ENCODE results near the gene PTCH2.
A peak's percentile ranks its signal among the peaks of the same experiment; 100 is the strongest.

PTCH2 gene, protein sequence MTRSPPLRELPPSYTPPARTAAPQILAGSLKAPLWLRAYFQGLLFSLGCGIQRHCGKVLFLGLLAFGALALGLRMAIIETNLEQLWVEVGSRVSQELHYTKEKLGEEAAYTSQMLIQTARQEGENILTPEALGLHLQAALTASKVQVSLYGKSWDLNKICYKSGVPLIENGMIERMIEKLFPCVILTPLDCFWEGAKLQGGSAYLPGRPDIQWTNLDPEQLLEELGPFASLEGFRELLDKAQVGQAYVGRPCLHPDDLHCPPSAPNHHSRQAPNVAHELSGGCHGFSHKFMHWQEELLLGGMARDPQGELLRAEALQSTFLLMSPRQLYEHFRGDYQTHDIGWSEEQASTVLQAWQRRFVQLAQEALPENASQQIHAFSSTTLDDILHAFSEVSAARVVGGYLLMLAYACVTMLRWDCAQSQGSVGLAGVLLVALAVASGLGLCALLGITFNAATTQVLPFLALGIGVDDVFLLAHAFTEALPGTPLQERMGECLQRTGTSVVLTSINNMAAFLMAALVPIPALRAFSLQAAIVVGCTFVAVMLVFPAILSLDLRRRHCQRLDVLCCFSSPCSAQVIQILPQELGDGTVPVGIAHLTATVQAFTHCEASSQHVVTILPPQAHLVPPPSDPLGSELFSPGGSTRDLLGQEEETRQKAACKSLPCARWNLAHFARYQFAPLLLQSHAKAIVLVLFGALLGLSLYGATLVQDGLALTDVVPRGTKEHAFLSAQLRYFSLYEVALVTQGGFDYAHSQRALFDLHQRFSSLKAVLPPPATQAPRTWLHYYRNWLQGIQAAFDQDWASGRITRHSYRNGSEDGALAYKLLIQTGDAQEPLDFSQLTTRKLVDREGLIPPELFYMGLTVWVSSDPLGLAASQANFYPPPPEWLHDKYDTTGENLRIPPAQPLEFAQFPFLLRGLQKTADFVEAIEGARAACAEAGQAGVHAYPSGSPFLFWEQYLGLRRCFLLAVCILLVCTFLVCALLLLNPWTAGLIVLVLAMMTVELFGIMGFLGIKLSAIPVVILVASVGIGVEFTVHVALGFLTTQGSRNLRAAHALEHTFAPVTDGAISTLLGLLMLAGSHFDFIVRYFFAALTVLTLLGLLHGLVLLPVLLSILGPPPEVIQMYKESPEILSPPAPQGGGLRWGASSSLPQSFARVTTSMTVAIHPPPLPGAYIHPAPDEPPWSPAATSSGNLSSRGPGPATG

GRCh38 chr1:44842862-44843655 lies at the start of gene PTCH2:
PTCH2 (minus strand) TSS chr1:44843253; CDS start chr1:44842932, 321 bp downstream.
- Mint-ChIP-seq H3K4me3 (peak within 1 kb of the TSS; percentile 69), H3K36me3 (ENCODE audit: low read depth) (no peaks in the 10 kb centered on the region), H3K27me3 (peaks cover 31% of the 10 kb centered on the region), H3K27ac (no peak within 1 kb of the TSS), H3K9me3 (no peaks in the 10 kb centered on the region), H3K4me1 (ENCODE audit: low read depth) (peaks cover 5% of the 10 kb centered on the region)
- intact Hi-C loops (cut with micrococcal nuclease) = no loop called here

DNA sequence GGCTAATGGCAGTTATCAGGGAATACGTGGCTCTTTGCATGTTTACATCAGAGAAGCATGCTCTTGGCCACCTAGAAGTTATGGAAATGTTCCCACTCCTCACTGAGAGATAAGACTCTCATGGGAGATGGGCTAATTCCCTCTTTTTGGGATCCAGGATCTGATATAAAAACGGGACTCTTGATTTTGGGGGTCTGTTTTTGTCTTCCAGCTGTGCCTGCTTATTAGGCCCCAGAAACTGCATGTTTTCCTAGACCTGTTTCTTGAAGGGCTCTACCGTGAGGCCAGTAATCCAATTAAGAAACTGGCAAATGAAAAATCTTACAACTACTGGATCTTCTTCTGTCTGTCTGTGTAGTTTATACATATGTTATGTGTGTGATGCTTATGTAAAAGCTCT lies 47.0 kb upstream of the PTCH2 start:
- Mint-ChIP-seq H3K27ac (no peak overlapping the region), H3K4me1 (ENCODE audit: low read depth) (no peaks in the 10 kb centered on the region), H3K36me3 (ENCODE audit: low read depth) (peaks cover 67% of the 10 kb centered on the region), H3K27me3 (no peaks in the 10 kb centered on the region), H3K4me3 (no peak overlapping the region), H3K9me3 (peaks cover 38% of the 10 kb centered on the region)
- intact Hi-C loops (cut with micrococcal nuclease) = no loop called here

- H3K4me3 Mint-ChIP-seq = no peak overlapping the region
- H3K9me3 Mint-ChIP-seq = peaks cover 36% of the 10 kb centered on the region
- no peaks in the 10 kb centered on the region for H3K27me3 Mint-ChIP-seq
- intact Hi-C loops (cut with micrococcal nuclease) = no loop called here
- no peaks in the 10 kb centered on the region for H3K4me1 Mint-ChIP-seq (ENCODE audit: low read depth)
- no peak overlapping the region for H3K27ac Mint-ChIP-seq
- H3K36me3 Mint-ChIP-seq (ENCODE audit: low read depth) = peaks cover 73% of the 10 kb centered on the region
These were observed 42.4 kb upstream of the PTCH2 start for GRCh38 chr1:44885406-44885805.

- no peak overlapping the region for H3K4me3 Mint-ChIP-seq
- H3K36me3 Mint-ChIP-seq (ENCODE audit: low read depth) = peaks cover 70% of the 10 kb centered on the region
- H3K27ac Mint-ChIP-seq = no peak overlapping the region
- no peaks in the 10 kb centered on the region for H3K27me3 Mint-ChIP-seq
- H3K9me3 Mint-ChIP-seq = peaks cover 33% of the 10 kb centered on the region
- intact Hi-C loops (cut with micrococcal nuclease) = no loop called here
- peaks cover 6% of the 10 kb centered on the region for H3K4me1 Mint-ChIP-seq (ENCODE audit: low read depth)
These were observed 41.7 kb upstream of the PTCH2 start for GRCh38 chr1:44884746-44885145.

DNA sequence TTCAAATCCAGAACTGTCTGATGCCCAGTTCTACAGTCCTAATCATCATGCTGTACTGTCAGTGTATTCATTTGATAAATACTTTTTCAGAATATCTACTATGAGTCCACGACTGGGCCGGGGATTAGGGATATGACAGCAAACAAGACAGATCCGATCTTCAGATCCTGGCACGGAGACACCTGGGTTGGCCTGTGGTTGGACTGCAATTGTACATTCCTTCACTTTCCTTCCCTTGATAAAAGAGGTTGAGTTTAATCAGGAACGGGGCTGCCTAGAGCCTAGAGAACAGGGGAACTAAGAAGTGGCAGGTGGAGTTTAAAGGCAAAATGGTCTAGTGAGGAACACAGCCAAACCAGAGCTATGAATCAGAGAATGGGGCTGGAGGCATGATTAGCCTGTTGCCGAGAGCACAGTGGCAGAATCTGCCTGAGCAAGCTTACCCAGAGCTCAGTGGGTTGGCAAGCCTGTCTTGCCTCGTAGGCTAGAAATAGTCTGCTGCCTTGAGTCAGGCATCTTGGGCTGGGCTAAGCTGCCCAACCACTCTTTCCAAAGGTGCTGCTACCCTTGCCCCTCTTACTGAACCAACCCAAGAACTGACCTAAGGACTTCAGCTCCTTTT lies 38.1 kb upstream of the PTCH2 start:
- H3K36me3 Mint-ChIP-seq (ENCODE audit: low read depth) = peaks cover 73% of the 10 kb centered on the region
- peaks cover 10% of the 10 kb centered on the region for H3K9me3 Mint-ChIP-seq
- H3K27me3 Mint-ChIP-seq = no peaks in the 10 kb centered on the region
- no peak overlapping the region for H3K4me3 Mint-ChIP-seq
- peaks cover 9% of the 10 kb centered on the region for H3K4me1 Mint-ChIP-seq (ENCODE audit: low read depth)
- intact Hi-C loops (cut with micrococcal nuclease) = no loop called here
- H3K27ac Mint-ChIP-seq = peak overlapping the region; percentile 13

DNA sequence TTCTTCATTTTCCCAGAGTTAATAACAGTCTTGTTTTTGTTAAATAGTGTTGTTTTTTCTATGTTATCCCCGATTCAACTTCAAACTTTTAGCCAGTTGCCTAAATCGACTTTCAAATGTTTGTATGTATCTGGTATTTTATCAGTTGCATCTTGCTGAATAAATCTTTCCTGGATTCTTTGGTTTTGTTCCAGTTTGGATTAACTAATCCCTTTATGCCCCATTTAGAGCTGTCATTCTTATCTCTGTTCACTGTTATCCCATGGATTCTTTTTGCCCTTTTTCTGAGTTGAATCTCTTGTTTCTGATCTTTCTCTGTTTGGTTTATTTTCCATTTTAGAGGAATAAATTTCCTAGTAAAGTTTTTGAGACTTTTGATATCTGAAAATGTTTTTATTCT lies 31.1 kb upstream of the PTCH2 start:
- Mint-ChIP-seq H3K27ac (no peak overlapping the region), H3K4me3 (no peak overlapping the region), H3K9me3 (no peaks in the 10 kb centered on the region), H3K36me3 (ENCODE audit: low read depth) (peaks cover 82% of the 10 kb centered on the region), H3K27me3 (no peaks in the 10 kb centered on the region), H3K4me1 (ENCODE audit: low read depth) (no peaks in the 10 kb centered on the region)
- intact Hi-C loops (cut with micrococcal nuclease) = no loop called here

DNA sequence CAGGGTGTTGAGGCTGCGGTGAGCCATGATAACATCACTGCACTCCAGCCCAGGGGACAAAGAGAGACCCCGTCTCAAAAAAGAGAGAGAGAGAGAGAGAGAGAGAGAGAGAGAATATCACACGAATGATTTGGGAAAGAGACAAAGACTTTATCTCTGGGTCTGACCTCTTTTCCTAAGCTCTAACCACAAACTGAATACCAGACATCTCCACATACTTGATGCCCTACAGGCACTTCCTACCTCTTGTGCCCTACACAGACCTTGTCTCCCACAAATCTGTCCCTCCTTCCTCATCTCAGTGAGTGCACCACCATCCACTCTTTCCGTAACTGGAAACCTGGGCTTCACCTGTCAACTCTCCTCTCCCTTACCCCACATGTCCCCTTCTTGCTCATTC lies 27.0 kb upstream of the PTCH2 start:
- Mint-ChIP-seq H3K4me3 (no peak overlapping the region), H3K4me1 (ENCODE audit: low read depth) (no peaks in the 10 kb centered on the region), H3K27ac (no peak overlapping the region), H3K9me3 (no peaks in the 10 kb centered on the region), H3K27me3 (no peaks in the 10 kb centered on the region), H3K36me3 (ENCODE audit: low read depth) (peaks cover 71% of the 10 kb centered on the region)
- intact Hi-C loops (cut with micrococcal nuclease) = no loop called here

GRCh38 chr1:44867801-44868200 lies 24.7 kb upstream of the PTCH2 start:
- Mint-ChIP-seq H3K36me3 (ENCODE audit: low read depth) (peaks cover 60% of the 10 kb centered on the region), H3K27ac (no peak overlapping the region), H3K4me1 (ENCODE audit: low read depth) (no peaks in the 10 kb centered on the region), H3K27me3 (no peaks in the 10 kb centered on the region), H3K4me3 (no peak overlapping the region), H3K9me3 (no peaks in the 10 kb centered on the region)
- intact Hi-C loops (cut with micrococcal nuclease) = no loop called here

DNA sequence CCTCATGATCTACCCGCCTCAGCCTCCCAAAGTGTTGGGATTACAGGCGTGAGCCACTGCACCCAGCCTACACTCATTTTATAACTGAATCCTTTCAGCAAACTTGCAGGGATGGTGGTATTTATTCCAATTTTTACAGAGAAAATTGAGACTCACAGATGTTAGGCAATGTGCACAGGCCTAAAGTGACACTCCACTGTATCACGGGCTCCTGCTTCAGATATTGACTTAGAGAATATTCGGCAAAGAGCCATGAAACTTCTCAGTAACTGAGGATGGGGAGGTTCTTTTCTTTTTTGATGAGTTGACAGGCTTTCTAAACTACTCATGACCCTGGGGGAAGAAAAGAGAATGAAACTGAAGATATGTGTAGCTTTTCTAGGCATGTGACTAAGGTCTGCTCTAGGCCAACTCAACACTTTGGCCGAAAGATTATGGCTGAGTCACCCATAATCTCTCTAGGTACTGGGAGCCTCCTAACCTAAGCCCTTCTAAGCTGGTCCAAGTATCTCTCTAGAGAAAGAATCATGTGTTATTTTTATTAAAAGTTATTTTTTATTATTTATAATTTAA lies 19.9 kb upstream of the PTCH2 start:
- no peak overlapping the region for H3K27ac Mint-ChIP-seq
- H3K36me3 Mint-ChIP-seq (ENCODE audit: low read depth) = peaks cover 30% of the 10 kb centered on the region
- intact Hi-C loops (cut with micrococcal nuclease) = no loop called here

GRCh38 chr1:44860891-44861425 lies 17.9 kb upstream of the PTCH2 start:
- peaks cover 27% of the 10 kb centered on the region for H3K4me1 Mint-ChIP-seq (ENCODE audit: low read depth)
- no peaks in the 10 kb centered on the region for H3K27me3 Mint-ChIP-seq
- H3K36me3 Mint-ChIP-seq (ENCODE audit: low read depth) = peaks cover 27% of the 10 kb centered on the region
- H3K9me3 Mint-ChIP-seq = no peaks in the 10 kb centered on the region
- intact Hi-C loops (cut with micrococcal nuclease) = no loop called here
- peak overlapping the region; percentile 70 for H3K27ac Mint-ChIP-seq
- no peak overlapping the region for H3K4me3 Mint-ChIP-seq

More for the DNA sequence above, 19.9 kb upstream of the PTCH2 start:
- Mint-ChIP-seq H3K4me3 (no peak overlapping the region), H3K9me3 (no peaks in the 10 kb centered on the region), H3K27me3 (no peaks in the 10 kb centered on the region), H3K4me1 (ENCODE audit: low read depth) (peaks cover 22% of the 10 kb centered on the region)

GRCh38 chr1:44860331-44860730 lies 17.3 kb upstream of the PTCH2 start:
- Mint-ChIP-seq H3K36me3 (ENCODE audit: low read depth) (peaks cover 29% of the 10 kb centered on the region), H3K9me3 (no peaks in the 10 kb centered on the region), H3K4me3 (no peak overlapping the region), H3K4me1 (ENCODE audit: low read depth) (peaks cover 31% of the 10 kb centered on the region), H3K27me3 (no peaks in the 10 kb centered on the region), H3K27ac (peak overlapping the region; percentile 70)
- intact Hi-C loops (cut with micrococcal nuclease) = no loop called here

GRCh38 chr1:44857446-44857845 lies 14.4 kb upstream of the PTCH2 start:
- no peaks in the 10 kb centered on the region for H3K9me3 Mint-ChIP-seq
- no peak overlapping the region for H3K27ac Mint-ChIP-seq
- H3K4me3 Mint-ChIP-seq = no peak overlapping the region
- H3K36me3 Mint-ChIP-seq (ENCODE audit: low read depth) = peaks cover 50% of the 10 kb centered on the region
- intact Hi-C loops (cut with micrococcal nuclease) = no loop called here
- H3K4me1 Mint-ChIP-seq (ENCODE audit: low read depth) = peaks cover 37% of the 10 kb centered on the region
- no peaks in the 10 kb centered on the region for H3K27me3 Mint-ChIP-seq
